Mesendoderm (in vitro differentiated cells): ENCODE measurements around the gene GRPEL2.

Experiments used
- DNase-seq: peaks from one replicate; pipeline ENCODE4 v3.0.0; 2013
- H2AK5ac ChIP-seq: 2 replicates; pipeline ENCODE4 v1.6.1; 2013; ENCODE audit warnings: low read length, inconsistent platforms
- H2BK120ac ChIP-seq: 2 replicates; pipeline ENCODE4 v1.6.1; 2013; ENCODE audit warnings: low read depth, mild to moderate bottlenecking, low read length, moderate library complexity, mixed read lengths
- H2BK15ac ChIP-seq: replicated peaks from 2 replicates; pipeline ENCODE4 v1.6.1; 2013; ENCODE audit warnings: low read depth, mild to moderate bottlenecking, moderate library complexity
- H2BK5ac ChIP-seq: 2 replicates; pipeline ENCODE4 v1.6.1; 2013; ENCODE audit warnings: low read length, inconsistent platforms
- H3K18ac ChIP-seq: 2 replicates; pipeline ENCODE4 v1.6.1; 2013; ENCODE audit warnings: mild to moderate bottlenecking, low read length, mixed read lengths
- H3K23ac ChIP-seq: one replicate; pipeline ENCODE4 v1.6.1; 2013; ENCODE audit warnings: low read length
- H3K27ac ChIP-seq: 2 replicates; pipeline ENCODE4 v1.5.1; 2013; ENCODE audit warnings: low read depth, mild to moderate bottlenecking, inconsistent platforms, low read length, moderate library complexity
- H3K27me3 ChIP-seq: 2 replicates; pipeline ENCODE4 v1.6.1; 2013; ENCODE audit warnings: low read length, control low read depth, mild to moderate bottlenecking, inconsistent platforms; ENCODE audit not compliant: insufficient read depth, poor library complexity
- H3K36me3 ChIP-seq: 2 replicates; pipeline ENCODE4 v1.6.1; 2013; ENCODE audit warnings: low read length, inconsistent platforms; ENCODE audit not compliant: control insufficient read depth, insufficient read depth
- H3K4ac ChIP-seq: one replicate; pipeline ENCODE4 v1.6.1; 2013; ENCODE audit warnings: low read depth, mild to moderate bottlenecking, low read length, moderate library complexity
- H3K4me1 ChIP-seq: 2 replicates; pipeline ENCODE4 v1.6.1; 2013; ENCODE audit warnings: low read depth, low read length, inconsistent platforms; ENCODE audit not compliant: control insufficient read depth
- H3K4me2 ChIP-seq: 2 replicates; pipeline ENCODE4 v1.6.1; 2013; ENCODE audit warnings: low read length
- H3K4me3 ChIP-seq: 2 replicates; pipeline ENCODE4 v1.5.1; 2013; ENCODE audit warnings: mild to moderate bottlenecking, low read length
- H3K56ac ChIP-seq: one replicate; pipeline ENCODE4 v1.6.1; 2013; ENCODE audit warnings: low read length
- H3K79me1 ChIP-seq: 2 replicates; pipeline ENCODE4 v1.6.1; 2013; ENCODE audit warnings: low read length, inconsistent platforms
- H3K79me2 ChIP-seq: 2 replicates; pipeline ENCODE4 v1.6.1; 2013; ENCODE audit warnings: mild to moderate bottlenecking, low read length; ENCODE audit not compliant: control insufficient read depth, insufficient read depth
- H3K9ac ChIP-seq: 2 replicates; pipeline ENCODE4 v1.6.1; 2013; ENCODE audit warnings: low read length, inconsistent platforms
- H4K5ac ChIP-seq: one replicate; pipeline ENCODE4 v1.6.1; 2013; ENCODE audit warnings: low read length
- H4K8ac ChIP-seq: one replicate; pipeline ENCODE4 v1.6.1; 2013; ENCODE audit warnings: low read depth, mild to moderate bottlenecking, control low read depth, low read length, moderate library complexity
- WGBS: extraction: QIAGEN DNeasy Blood & Tissue Kit; methylation state at CpG from one replicate; pipeline ENCODE4 v1.1.7; 2013; ENCODE audit warnings: low lambda C conversion rate, missing lambda C conversion rate; ENCODE audit not compliant: insufficient coverage; ENCODE audit errors: extremely low coverage; 5-methylcytosine and 5-hydroxymethylcytosine counted together

Gene GRPEL2

DNA sequence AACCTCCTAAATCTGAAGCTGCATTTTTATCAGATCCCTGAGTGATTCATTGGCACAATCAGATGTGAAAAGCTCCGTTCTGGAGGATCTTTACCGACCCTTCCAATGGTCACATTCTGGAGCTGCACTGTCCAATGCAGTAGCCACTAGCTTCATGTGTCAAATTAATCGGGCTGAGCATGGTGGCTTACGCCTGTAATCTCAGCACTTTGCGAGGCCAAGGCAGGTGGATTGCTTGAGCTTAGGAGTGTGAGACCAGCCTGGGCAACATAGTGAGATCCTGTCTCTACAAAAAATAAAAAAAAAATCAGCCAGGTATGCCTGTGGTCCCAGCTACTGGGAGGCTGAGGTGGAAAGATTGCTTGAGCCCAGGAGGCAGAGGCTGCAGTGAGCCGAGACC lies 30.1 kb downstream of the GRPEL2 start:
- H3K18ac ChIP-seq, result no peak overlapping the region
- H3K4me1 ChIP-seq, result no peaks in the 10 kb centered on the region
- no peak overlapping the region for H3K4ac ChIP-seq
- H3K9ac ChIP-seq, result no peak overlapping the region
- H3K79me2 ChIP-seq, result no peaks in the 10 kb centered on the region
- no peak overlapping the region for H3K23ac ChIP-seq
- H2BK120ac ChIP-seq, result no peak overlapping the region
- no peak overlapping the region for H3K27ac ChIP-seq
- no peak for DNase-seq
- no peak overlapping the region for H4K8ac ChIP-seq
- H3K56ac ChIP-seq, result no peak overlapping the region
- H3K27me3 ChIP-seq, result no peaks in the 10 kb centered on the region
- H2BK5ac ChIP-seq, result no peak overlapping the region
- H3K4me2 ChIP-seq, result no peak overlapping the region
- H2AK5ac ChIP-seq, result no peak overlapping the region
- H2BK15ac ChIP-seq, result no peak overlapping the region
- H3K36me3 ChIP-seq, result no peaks in the 10 kb centered on the region
- no peak overlapping the region for H4K5ac ChIP-seq
- WGBS, result no CpG with 5 or more reads among the region's 6 CpGs
- no peaks in the 10 kb centered on the region for H3K79me1 ChIP-seq
- H3K4me3 ChIP-seq, result no peak overlapping the region

DNA sequence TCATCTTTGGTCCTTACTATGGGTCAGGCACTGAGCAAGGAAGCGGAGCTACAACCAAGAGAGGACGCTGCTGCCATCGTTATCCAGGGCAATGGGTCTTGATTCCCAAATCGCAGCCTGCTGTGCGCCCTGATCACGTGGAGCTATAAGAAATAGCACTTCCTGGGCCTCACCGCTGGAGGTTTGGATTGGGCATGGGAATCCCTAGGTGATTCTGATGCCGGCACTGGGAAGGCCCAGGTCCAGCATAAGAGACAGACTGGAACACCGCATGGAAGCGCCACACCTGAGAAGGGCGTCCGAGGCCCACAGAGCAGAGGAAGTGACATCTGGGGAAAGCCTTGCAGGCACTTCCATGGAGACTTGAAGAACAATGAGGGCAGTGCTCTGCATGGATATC lies 30.8 kb downstream of the GRPEL2 start:
- Histone ChIP-seq H2BK15ac (no peak overlapping the region), H3K4ac (no peak overlapping the region), H3K4me1 (no peaks in the 10 kb centered on the region), H3K36me3 (no peaks in the 10 kb centered on the region), H3K56ac (no peak overlapping the region), H3K27ac (no peak overlapping the region), H2BK120ac (no peak overlapping the region), H3K27me3 (no peaks in the 10 kb centered on the region), H3K79me2 (no peaks in the 10 kb centered on the region), H4K8ac (no peak overlapping the region), H2BK5ac (no peak overlapping the region), H3K18ac (no peak overlapping the region), H3K4me2 (no peak overlapping the region), H4K5ac (no peak overlapping the region), H3K23ac (no peak overlapping the region), H3K4me3 (no peak overlapping the region), H3K9ac (no peak overlapping the region), H2AK5ac (no peak overlapping the region), H3K79me1 (no peaks in the 10 kb centered on the region)
- no peak for DNase-seq
- no CpG with 5 or more reads among the region's 12 CpGs for WGBS

DNA sequence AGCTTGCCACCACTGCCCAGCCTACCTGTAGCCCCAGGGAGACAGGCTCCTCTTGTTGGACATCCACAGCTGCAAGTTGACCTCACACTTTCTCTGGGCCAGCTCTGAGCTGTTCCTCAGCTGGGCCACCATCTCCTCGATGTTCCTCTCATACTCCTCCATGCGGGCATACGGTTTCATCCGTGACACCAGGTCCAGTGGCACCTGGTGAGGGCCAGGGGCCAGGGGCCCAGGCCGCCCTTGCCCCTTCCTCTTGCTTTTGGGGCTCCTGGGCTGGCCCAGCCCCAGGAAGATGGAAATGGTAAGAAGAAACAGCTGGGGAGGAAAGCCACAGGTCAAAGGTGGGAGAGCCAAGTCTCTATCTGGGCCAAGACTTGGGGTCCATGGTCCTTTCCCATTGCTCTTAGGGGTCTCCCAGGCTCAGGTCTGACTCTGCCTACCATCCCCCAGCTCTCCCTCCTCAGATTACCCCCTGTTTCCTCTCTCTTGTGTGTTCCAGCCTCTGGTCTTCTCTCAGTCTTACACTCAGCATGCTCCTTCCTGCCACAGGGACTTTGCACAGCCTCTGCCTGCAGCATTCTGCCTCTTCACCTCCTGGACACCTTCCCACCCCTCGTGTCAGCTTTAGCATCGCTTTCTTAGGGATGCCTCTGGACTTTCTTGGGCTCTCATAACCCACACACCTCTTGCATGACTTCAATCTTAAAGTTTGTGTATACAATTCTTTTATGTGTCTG lies 31.6 kb downstream of the GRPEL2 start:
- Histone ChIP-seq H3K79me2 (no peaks in the 10 kb centered on the region), H3K4me1 (no peaks in the 10 kb centered on the region), H3K18ac (no peak overlapping the region), H3K27ac (no peak overlapping the region), H3K27me3 (no peaks in the 10 kb centered on the region), H3K9ac (no peak overlapping the region), H4K8ac (no peak overlapping the region), H2BK120ac (no peak overlapping the region), H3K4me2 (no peak overlapping the region), H3K4ac (no peak overlapping the region), H3K23ac (no peak overlapping the region), H3K36me3 (no peaks in the 10 kb centered on the region), H3K56ac (no peak overlapping the region), H3K79me1 (no peaks in the 10 kb centered on the region), H4K5ac (no peak overlapping the region), H2BK15ac (no peak overlapping the region), H2BK5ac (no peak overlapping the region), H3K4me3 (no peak overlapping the region), H2AK5ac (no peak overlapping the region)
- no peak for DNase-seq
- no CpG with 5 or more reads among the region's 7 CpGs for WGBS

DNA sequence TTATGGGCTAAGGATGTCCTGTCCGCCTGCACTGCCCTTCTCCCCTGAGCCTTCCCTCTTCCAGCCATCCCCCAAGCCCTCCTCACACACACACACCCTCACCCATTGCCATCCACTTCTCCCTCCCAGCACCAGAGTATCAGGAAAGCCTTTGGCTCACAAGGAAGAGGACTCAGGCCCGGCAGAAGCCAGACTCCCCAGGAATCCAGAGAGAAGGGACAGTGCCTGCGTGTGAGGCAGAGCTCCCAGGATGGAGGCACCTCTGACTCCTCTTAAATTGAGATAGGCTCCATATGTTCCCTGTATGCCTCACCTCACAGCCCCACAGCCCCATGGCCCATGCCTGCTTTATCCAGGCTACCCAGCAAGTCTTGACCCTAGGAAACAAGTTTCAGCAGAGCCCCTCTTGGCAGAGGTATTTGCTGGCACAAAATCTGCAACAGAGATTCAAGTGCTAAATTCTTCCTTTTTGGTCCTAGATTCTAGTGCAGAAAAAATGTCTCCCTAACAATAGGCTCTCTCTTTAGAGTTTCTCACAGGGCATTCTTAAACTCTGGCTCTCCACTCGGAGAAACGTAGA lies 33.0 kb downstream of the GRPEL2 start:
- Histone ChIP-seq H3K4me1 (no peaks in the 10 kb centered on the region), H3K4ac (no peak overlapping the region), H3K79me1 (no peaks in the 10 kb centered on the region), H3K56ac (no peak overlapping the region), H3K36me3 (no peaks in the 10 kb centered on the region), H2BK15ac (no peak overlapping the region), H3K27ac (no peak overlapping the region), H3K18ac (no peak overlapping the region), H4K5ac (no peak overlapping the region), H3K23ac (no peak overlapping the region), H2BK120ac (no peak overlapping the region), H3K4me3 (no peak overlapping the region), H3K27me3 (no peaks in the 10 kb centered on the region), H3K4me2 (no peak overlapping the region), H2BK5ac (no peak overlapping the region), H2AK5ac (no peak overlapping the region), H4K8ac (no peak overlapping the region), H3K9ac (no peak overlapping the region), H3K79me2 (no peaks in the 10 kb centered on the region)
- DNase-seq, result no peak
- WGBS, result no CpG with 5 or more reads among the region's 5 CpGs

DNA sequence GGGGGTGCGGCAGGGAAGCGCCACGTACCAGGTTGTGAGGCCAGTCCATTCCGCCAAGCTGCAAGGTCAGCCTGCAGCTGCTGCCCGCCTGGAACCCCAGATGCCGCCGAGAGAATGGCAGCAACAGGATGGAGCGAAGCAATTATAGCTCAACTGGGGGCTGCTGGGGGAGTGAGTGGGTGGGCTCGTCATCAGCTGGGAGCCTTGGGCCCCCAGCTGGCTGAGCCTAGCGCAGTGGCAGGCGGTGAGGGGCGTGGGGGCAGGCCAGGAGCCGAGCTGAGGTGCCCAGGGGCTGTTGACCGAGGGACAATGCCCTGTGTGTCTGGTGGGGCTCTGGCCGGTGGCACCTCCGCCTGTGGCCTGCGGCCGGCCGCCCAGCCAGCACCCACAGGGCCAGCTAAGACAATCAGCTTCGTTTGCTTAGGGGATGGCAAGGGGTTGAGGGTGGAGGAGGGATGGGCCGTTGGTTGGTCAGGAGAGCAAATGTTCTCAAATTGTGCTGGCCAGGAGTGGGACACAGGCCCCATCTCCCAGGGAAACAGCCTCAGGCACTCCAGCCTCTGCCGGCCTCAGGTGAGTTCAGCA lies 34.0 kb downstream of the GRPEL2 start, which contains the start of gene IL17B:
Gene IL17B (minus strand): TSS at position 116 of the 585 bp plus-strand sequence. CDS start 67 bp downstream, at position 49.
- no peak within 1 kb of the TSS for H3K4me3 ChIP-seq
- no peaks in the 10 kb centered on the region for H3K27me3 ChIP-seq
- no peak within 1 kb of the TSS for H3K9ac ChIP-seq
- no peak within 1 kb of the TSS for H4K8ac ChIP-seq
- no peak within 1 kb of the TSS for H3K4ac ChIP-seq
- H2BK120ac ChIP-seq, result no peak within 1 kb of the TSS
- WGBS, result no CpG with 5 or more reads among the region's 22 CpGs
- H4K5ac ChIP-seq, result no peak within 1 kb of the TSS
- no peak within 1 kb of the TSS for H3K18ac ChIP-seq
- no peaks in the 10 kb centered on the region for H3K36me3 ChIP-seq
- H2AK5ac ChIP-seq, result no peak within 1 kb of the TSS
- no peaks in the 10 kb centered on the region for H3K4me1 ChIP-seq
- no peak within 1 kb of the TSS for H2BK15ac ChIP-seq
- H2BK5ac ChIP-seq, result no peak within 1 kb of the TSS
- H3K79me1 ChIP-seq, result no peaks in the 10 kb centered on the region
- H3K27ac ChIP-seq, result no peak within 1 kb of the TSS
- H3K56ac ChIP-seq, result no peak within 1 kb of the TSS
- H3K23ac ChIP-seq, result no peak within 1 kb of the TSS
- DNase-seq, result no peak
- H3K79me2 ChIP-seq, result no peaks in the 10 kb centered on the region
- no peak within 1 kb of the TSS for H3K4me2 ChIP-seq
